GM12865 (cell line): ENCODE measurements around the gene PLXDC2.
"Not testable (repeated sequence)": the region's sequence is repeated elsewhere in the genome, so short reads cannot be mapped to it uniquely, and the experiment has no call there.

Experiments used
- DNase-seq: peaks from one replicate; pipeline ENCODE4 v3.0.0; 2010; ENCODE audit warnings: low read depth
- H3K4me3 ChIP-seq: 2 replicates; pipeline ENCODE4 v1.5.1; 2011; ENCODE audit warnings: mild to moderate bottlenecking, low read depth, low read length, control low read depth
- TF ChIP-seq, protein P1 (sequence below): IDR thresholded peaks from 2 replicates; pipeline ENCODE4 v1.5.1; 2011; ENCODE audit warnings: low read length, control low read depth, low read depth, inconsistent platforms; ENCODE audit not compliant: insufficient read depth; ENCODE audit errors: missing control alignments

PLXDC2 gene

DNA sequence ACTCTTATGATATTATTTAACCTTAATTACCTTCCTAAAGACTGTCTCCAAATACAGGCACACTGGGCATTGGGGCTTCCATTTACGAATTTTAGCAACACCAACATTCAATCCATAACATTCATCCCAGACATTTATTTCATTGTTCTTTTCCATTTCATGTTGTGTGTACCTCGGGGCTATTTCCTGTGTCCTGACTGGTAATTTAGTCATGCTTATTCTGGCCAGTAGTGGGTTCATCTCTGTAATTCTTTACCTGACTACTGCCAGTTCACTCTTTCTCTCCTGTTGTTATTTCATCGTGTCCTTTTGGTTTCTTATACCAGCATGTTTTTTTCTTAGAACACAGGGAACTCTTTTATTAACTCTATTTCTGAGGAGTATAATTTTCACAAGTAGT, 225.7 kb downstream of the PLXDC2 start:
- TF ChIP-seq, protein P1, sequence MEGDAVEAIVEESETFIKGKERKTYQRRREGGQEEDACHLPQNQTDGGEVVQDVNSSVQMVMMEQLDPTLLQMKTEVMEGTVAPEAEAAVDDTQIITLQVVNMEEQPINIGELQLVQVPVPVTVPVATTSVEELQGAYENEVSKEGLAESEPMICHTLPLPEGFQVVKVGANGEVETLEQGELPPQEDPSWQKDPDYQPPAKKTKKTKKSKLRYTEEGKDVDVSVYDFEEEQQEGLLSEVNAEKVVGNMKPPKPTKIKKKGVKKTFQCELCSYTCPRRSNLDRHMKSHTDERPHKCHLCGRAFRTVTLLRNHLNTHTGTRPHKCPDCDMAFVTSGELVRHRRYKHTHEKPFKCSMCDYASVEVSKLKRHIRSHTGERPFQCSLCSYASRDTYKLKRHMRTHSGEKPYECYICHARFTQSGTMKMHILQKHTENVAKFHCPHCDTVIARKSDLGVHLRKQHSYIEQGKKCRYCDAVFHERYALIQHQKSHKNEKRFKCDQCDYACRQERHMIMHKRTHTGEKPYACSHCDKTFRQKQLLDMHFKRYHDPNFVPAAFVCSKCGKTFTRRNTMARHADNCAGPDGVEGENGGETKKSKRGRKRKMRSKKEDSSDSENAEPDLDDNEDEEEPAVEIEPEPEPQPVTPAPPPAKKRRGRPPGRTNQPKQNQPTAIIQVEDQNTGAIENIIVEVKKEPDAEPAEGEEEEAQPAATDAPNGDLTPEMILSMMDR, result no peak
- no peak overlapping the region for H3K4me3 ChIP-seq
- no peak for DNase-seq

DNA sequence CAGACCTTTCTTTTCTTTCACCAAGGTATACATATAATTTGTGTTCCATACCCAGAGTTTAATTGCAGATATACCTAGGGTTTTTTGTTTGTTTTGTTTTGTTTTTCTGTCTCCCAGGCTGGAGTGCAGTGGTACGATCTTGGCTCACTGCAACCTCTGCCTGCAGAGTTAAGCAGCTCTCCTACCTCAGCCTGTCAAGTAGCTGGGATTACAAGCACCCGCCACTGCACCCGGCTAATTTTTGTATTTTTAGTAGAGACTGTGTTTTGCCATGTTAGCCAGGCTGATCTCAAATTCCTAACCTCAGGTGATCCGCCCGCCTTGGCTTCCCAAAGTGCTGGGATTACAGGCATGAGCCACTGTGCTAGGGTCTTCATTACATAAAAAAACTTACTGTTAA, 228.9 kb downstream of the PLXDC2 start:
- not testable (repeated sequence) for H3K4me3 ChIP-seq, DNase-seq

DNA sequence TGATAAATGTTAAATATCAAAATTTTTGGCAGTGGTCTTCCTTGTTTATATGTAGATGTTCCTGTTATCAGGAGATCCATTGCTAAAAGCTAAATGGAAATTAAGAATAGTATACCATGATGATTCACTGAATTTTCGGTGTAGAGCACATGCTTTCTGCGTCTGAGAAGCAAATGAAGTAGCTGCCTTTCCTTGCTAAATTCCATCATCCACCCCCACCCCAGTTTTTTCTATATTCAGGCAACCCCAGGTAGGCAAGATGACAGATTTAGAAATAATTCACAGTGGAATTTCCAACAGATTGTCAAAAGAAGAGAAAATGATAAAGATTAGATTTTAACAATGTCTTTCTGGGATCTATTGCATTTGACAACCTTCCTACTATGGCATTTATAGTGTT, 231.9 kb downstream of the PLXDC2 start:
- H3K4me3 ChIP-seq, result no peak overlapping the region
- DNase-seq, result no peak
- TF ChIP-seq, protein P1, result no peak

DNA sequence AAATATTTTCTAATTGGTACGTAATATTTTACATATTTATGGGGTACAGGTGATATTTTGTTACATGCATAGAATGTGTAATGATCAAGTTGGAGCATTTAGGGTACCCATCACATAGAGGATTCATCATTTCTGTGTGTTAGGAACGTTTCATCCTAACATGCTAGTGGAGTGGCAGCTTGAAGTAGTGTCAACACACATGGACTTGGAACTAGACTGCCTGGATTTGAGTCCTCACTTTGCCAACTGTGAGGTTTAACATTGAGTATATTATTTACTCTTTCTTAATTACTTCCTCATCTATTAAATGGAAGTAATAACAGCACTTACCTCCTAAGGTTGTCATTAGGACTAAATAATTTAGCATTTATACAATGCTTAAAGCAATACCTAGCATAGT, 241.9 kb downstream of the PLXDC2 start:
- TF ChIP-seq, protein P1, result no peak
- DNase-seq, result no peak
- H3K4me3 ChIP-seq, result no peak overlapping the region

DNA sequence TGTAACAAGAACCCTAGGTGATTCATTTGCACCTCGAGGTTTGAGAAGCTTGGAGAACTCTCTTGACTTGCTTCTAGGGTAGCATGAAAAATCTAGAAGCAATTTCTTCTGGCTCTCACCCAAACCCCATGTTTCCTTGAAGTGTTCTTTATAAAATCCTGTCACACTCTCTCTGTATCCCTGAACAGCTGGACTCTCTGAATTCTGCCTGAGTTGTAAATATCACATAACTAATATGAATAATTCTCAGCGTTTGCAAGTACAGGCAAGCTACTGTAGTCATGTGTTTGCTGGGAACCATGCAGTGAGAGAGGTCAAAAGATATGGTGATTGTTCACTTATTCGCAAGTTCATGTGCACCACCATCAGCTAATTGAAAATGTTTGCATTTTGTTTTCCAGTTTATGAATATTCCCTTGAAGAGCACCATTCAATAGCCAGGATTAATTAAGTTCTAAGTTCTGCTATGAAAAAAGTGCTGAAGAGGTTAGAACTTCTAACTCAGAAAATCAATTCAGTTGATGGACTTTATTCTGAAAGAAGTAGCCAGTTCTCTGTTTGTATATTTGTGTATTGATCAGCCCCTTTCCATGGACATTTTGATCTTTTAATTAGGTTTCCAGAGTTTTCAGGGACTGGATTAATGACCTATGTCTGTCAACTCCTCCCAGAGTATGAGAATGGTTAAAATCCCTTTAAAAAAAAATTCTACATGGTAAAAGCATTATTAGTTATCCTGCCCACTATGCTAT, 243.0 kb downstream of the PLXDC2 start:
- H3K4me3 ChIP-seq, result no peak overlapping the region
- no peak for DNase-seq
- TF ChIP-seq, protein P1, result no peak

DNA sequence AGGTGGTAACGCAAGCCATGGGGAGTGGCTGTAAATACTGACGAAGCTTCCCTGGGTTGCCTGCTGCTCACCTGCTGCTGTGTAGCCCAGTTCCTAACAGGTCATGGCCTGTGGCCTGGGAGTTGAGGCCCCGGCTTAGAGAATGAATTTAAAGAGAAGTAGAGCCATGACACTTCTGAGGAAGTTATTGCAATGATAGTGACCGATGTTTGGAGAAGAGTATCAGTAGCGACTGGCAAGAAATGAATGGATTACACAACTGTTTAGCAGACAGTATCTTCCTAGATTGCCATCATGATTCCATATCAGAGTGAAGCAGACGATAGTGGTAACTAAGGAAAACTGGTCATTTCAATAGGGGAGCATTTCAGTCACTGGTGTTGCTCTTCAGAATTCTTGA, 249.6 kb downstream of the PLXDC2 start:
- no peak for DNase-seq
- H3K4me3 ChIP-seq, result no peak overlapping the region
- TF ChIP-seq, protein P1, result no peak

DNA sequence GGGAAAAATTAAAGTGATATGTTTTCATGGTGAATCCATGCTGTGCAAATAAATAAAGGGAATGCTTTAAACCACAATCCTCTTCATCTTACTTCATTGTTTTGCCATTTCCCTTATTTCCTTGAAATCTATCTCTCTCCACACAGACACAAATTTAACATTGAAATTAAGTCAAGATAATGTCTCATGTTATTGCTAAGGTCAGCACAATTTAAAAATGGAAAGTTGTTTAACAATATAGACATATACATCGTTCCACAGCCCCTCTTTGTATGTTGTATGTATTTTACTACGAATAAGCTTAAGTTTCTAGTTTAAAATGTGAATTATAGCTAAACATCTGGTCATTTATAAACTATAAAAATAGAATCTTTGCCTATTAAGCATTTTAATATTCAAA, 256.9 kb downstream of the PLXDC2 start:
- H3K4me3 ChIP-seq, result no peak overlapping the region
- TF ChIP-seq, protein P1, result no peak
- DNase-seq, result no peak

DNA sequence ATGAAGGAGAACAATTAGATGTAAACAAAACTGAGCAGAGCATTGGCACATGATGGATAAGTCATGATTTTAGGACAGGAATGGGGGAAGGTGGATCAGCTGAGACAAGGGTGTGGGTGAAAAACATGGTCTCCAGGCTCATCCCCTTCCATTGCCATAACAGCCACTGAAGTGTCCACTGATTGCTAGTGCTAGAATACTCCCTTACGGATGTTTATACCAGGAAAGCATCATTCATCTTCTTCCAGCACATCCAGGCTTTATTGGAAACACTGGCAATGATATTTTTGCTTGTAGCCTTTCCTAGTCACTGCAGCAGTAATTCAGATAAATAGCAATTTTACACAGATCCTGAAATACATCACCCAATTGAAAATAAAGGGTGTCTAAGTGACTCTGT, 259.5 kb downstream of the PLXDC2 start:
- no peak for DNase-seq
- no peak overlapping the region for H3K4me3 ChIP-seq
- TF ChIP-seq, protein P1, result no peak
